HG03139 (cell line): Measurements from ENCODE around the gene GPR17.
A peak's percentile ranks its signal among the peaks of the same experiment; 100 is the strongest.

Source experiments
- ATAC-seq: cut with Tn5 transposase; IDR thresholded peaks from one replicate; pipeline ENCODE4 v1.9.1; 2021; ENCODE audit not compliant: unreplicated experiment

Gene GPR17

DNA sequence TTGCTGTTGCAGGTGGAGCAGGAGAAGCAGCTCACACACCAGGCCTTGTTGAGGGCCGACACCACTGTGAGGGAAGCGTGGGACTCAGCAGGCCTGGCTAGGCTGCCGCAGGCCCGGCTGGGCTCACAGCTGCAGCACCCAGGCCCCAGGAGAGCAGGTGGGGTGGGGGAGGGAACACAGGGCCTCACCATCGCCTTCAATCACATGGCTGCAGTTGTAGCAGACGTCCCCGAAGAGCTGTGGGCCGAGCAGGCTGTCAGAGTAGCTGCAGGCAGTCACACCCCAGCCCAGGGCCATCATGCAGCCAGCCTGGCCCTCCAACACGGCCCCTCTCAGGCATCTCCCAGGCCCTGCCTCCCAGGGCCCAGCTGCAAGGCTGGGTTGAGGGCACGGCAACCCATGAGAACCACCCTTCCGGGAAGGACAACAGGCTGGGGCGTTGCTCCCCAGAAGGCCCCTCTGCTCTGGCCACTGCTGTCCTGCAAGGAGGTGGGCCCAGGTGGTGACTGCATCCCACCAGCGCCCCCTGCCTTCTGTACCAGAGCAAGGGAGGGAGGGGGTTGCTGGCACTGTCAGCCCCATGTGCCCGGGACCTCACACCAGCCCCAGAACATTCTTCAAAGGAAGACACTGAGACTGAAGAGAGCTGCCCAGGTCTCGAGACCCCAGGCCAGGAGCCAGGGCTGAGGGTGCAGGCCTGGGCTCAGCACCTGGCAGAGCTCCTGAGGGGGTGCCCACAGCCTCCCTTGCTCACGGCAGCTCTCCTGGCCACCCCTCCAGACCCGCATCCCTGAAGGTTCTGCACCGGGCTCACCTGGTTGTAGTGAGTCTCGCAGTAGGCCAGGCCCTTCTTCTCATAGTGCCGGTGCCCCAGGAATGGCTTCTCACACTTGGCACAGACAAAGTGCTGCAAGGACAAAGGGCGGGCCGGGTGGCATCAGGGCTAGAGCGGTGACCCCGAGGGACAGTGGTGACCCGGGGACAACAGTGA is 5.6 kb upstream of the GPR17 start:
- ATAC-seq, result peak; percentile 46

DNA sequence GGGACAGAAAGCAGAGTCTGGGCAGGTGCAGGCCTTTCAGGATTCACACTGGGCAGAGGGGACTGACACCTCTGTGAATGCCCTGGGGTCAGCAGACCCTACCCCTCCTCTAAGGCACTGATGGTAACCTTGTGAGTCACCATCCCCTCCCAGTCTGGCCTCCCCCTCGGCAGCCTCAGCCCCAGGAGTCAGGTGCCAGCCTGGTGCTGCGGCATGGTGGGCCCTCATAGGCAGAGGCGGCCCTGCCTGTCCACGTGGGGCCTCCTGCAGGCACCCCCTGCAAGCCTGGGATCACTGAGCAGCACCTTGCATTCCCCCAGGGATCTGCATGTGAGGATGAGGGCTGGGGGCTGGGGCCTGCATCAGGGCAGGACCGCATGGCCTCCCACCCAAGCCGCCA is 4.8 kb upstream of the GPR17 start:
- no peak for ATAC-seq

DNA sequence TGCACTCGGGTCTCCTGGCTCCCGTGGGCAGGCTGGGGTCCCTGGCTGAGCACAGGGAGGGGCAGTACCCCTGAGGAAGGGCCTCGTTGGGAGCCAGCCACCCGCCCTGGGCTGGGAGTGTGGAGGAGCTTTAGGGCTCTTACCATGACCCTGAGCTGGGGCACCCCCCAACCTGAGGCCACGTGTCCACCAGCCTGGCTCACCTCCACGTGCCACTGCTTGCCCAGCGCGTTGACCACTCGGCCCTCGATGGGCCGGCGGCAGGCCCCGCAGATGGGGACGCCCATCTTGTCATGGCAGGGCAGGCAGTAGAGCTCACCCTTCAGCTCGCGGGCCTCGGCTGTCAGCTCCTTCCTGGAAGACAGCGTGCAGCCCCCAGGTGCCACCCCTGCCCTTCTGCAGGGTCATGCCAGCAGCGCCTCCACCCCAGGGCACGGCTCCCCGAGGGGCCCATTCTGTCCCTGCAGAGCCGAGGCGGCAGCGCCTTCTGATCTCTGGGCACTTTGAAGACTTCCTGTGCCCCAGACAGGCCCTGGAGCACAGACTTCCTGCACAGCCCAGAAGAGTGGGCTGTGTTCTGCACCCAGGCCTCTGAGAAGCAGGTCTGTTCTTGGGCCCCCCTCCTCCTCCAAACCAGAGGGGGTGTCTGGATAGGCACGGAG is 4.0 kb upstream of the GPR17 start:
- ATAC-seq, result no peak

DNA sequence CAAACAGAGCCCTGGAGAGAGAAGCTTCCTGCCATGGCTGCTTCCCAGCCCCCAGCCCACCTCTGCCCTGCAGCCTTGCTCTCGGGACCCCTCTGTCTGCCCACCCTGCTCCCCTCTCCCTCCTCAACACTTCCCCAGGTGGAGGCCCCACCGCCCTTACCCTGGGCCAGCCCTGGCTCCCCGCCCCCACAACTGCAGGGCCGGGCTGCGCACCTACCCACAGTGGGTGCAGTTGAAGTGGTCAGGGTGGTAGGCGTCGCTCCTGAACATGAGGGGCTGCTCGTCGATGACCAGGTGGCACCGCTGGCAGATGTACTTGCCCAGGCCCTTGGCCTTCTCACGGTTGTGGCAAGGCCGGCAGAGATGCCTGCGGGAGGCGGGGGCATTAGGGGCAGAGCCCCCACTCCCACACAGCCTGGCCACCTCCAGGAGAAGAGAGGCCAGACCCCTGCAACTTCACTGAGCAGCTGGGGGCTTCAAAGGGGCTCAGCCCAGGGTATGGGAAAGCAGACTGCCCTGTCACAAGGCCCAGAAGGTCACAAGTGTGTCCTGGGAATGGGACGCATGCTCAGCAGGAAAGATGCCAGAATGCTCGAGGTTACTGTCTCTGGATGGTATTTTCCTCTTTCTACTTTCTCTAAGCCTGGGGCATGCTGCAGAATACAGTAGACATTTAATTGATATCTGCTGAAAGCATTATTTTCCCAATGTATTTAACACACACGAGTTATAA is 3.1 kb upstream of the GPR17 start:
- no peak for ATAC-seq

DNA sequence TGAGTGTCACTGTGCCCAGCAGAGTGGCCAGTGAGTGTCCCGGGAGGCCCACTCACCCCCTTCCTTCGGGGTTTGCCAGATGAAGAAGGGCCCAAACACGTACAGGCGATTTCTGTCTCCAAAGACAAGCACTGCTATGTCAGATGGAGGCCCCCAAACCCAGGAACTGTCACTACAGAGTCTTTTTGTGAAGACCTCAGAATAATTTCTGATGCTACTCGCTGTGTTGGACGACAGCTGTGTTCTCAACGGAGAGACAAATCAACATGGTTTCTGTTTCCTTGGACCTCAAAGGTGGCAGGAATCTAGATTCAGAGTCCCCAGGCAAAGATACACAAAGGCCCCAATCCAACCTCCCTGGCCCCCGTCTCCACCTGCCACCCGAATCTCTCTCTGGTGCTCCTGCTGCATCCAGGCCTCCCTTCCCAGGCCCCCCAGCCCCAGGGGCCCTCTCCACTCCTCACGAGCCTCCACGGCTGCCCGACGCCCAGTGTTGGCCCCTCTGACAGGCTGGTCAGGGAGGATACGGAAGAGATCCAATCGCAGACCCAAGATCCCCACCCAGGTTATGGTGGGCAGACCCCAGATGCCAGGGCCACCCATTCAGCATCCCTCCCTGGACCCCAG is 2.4 kb upstream of the GPR17 start:
- no peak for ATAC-seq

DNA sequence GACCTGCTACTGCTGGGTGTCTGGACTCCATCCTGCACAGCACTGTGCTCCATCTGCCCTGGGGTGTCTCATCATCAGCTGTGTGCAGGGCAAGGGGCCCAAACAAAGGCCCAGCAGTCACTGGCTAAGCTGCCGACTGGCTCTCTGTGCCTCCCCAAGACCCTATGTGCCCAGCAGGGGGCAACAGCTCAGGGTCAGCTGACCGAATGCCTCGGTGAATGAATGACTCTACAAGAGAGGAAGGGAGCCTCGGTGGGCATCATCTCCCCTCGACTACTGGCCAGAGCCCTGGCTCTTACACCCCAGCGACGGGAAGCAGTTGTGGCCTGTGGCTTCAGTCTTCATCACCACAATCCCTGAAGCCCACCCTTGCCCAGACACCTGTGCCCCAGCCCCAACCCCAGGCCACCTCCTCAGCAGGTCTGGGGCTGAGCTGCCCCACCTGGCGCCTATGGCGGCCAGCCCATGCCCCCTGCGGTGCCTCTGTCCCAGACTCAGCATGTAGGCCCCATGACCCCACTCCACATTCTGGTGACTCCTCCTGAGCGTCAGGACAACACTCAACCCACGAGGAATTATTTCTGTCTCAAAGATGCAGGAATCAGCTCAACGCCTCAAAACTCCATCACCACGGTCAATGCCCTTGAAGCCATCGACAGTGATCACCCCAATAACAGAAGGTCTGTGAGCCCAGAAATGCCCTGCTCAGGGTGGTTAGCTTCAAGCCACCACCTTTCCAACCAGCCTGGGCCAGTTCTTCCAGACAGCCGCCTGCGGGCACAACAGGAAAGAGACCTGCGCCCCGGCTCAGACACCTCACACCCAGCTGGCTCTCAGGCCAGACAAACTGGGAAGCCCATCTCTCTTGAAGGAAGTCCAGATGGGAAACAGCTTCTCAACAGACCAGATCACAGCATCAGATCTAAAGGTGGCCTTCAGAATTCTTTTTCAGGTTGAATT is 1.6 kb upstream of the GPR17 start:
- no peak for ATAC-seq

DNA sequence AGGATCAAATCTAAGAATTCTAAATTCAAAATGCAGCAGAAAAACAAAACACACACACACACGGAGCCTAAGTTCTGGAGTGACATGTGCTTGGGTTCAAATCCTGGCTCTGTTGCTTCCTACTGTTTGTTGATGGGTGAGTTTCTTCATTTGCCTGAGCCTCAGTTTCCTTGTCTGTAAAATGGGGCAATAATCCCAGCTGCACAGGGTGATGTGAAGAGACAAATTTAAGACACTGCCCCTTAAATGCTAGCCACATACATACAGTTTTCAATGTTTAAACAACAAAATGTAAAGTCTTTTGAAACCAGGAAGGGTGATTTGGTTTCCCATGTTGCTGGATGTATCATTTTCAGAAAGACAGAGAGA is 943 bp upstream of the GPR17 start:
- no peak for ATAC-seq

DNA sequence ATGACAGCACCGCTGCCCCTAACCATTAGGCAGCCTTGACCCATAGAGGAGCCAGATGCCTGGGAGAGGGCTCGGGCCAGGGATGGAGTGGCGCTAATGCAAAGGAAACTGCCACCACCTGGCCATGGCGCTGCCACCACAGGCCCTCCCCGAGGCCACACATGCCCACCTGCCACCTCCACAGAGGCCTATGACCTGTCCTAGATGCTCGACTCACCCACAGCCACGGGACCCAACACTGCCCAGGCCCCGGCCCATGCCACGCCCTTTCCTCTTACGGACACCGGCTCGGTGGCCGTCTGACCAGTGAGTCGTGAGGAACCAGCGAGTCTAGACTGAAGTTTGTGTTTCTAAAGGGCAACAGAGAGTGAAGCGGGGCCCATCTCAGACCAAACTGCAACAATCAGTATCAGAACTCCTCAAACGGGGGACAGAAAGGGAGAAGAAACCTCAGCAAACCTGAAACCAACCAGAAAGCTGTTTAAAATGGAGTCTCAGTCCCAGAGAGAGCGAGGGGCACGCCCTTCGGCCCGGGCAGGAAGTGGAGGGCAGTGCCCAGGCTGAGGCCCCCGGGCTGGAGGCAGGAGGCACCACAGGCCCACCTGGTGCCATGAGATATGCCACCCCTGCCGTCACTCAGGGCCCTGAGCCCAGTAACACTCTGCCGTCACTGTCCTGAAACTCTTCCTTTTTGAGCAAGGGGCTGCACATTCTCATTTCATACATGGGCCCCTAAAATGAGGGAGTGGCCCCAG is 711 bp downstream of the GPR17 start:
- ATAC-seq, result no peak

DNA sequence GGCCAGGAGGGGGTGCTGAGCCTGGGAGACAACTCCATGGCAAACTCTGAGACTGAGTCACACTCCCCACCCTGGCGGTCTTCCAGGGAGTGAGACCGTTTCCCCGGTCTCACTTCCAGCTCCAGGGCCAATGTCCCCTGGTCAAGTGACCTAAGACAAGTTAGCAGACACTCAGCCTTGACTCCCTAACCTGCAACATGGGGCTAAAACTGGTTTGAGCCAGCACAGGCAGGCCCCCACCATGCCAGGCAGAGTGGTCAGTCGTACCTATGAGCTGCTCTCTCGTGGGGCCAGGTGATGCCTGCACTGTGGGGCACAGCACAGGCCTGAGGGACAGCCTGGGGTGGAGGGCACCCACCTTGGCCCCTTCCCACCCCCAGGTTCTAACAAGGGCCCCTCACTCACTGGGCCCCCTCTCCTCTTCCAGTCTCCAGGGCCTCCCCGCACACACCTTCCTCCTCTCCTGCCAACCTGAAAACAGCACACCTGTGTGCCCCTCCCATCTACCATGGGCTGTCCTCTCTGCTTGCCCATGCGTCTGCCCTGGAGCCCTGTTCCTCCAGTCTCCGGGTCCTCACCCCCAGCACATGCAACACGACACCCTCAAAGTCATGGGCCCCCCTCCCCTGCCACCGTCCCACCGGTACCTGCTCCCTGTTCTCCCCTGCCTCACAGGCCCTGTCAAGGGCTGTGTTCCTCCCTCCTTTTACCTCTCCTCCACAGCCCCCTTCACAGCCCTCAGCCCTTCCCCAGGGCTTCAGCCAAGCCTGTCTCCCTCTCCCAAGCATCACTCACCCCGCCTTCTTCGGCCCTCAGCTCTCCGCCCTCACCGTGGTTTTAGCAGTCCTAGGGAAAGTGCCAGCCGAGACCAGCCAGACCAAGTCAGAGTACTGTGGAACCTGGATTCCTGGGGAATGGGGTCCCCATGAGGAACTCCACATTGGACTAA is 1.6 kb downstream of the GPR17 start:
- ATAC-seq, result no peak

DNA sequence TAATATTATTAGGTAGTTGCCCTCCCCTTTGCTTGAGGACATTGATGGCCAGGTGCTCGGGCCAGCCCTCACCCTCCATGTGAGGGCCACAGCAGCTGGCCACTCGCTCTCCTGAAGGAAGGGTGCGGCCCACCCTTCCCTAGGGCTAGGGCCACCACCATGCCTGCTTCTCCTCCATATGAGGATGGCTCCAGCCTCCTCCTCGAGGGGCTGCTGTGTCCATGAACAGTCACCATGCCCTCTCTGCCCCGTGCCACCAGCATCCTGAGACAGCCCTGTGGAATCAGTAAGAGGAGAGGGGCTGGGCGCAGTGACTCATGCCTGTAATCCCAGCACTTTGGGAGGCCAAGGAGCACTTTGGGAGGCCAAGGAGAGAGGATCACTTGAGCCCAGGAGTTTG is 2.4 kb downstream of the GPR17 start:
- ATAC-seq, result no peak

DNA sequence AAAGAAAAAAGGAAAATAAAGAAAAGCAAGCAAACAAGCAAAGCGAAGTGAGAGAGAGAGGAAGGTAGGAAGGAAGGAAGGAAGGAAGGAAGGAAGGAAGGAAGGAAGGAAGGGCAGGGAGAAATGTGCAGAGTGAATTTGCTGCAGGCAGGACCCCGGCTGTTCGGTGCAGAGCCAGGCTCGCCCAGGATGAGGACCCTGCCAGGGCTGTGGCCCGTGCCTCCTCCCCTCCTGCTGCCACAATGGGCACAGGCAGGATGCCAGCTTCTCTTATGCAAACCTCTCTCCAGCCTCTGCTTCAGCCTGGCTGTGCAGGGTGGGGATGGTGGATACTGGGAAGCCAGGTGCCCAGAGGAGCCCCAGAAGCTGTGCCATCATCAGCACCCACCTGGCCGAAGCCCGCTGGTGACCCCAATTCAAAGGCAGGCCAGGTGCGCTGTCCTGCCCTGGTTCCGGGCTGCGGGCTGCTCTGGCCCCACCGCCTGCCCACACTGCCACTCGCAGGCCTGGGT is 3.2 kb downstream of the GPR17 start:
- ATAC-seq, result no peak

DNA sequence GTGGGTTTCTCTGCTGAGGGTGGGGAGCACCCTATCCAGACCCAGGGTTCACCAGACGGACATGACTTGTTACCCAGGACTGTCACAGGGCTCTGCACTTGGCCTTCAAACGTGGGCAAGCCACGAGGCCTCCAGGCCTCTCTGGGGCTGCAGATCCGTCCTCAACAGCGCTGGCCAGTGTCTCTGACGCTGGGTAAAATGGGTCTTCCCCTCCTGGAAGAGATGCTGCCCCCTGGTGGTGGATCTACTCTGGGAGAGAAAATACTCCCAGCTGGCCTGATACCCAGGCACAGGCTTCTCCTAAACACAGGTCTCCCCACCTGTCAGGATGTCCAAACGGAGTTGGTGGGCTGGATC is 3.7 kb downstream of the GPR17 start:
- peak; percentile 69 for ATAC-seq

DNA sequence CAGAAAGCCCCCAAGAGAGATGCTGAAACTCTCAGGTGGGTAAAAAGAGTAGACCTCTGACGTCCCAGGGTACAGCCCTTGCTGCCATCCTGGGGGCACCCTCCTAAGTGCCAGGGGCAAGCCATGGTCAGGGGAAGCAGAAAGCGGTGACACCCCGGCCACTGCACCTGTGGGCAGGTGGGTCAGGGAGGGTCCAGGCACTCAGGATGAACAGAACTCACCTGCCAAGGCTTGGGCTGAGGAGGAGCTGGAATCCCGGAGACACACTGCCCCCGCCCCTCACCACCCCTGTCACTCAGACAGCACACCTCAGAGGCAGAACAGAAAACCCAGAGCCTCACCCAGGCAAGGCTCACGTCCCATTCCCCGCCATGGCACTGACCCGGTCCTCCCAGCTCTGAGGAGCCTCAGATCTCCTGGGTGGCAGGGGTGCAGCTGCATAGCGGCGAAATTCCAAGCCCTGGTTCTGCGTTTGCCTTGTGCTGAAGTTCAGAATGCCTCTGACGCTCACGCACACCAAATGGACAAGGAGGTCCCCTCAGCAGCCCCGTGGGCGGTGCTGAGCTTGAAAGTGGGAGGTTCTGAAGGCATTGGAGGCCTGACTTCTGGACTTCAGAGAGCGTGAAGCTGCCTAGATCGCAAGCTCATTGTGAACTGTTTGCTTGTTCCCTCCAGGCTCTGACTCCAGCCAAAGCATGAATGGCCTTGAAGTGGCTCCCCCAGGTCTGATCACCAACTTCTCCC is 4.3 kb downstream of the GPR17 start:
- ATAC-seq, result no peak

DNA sequence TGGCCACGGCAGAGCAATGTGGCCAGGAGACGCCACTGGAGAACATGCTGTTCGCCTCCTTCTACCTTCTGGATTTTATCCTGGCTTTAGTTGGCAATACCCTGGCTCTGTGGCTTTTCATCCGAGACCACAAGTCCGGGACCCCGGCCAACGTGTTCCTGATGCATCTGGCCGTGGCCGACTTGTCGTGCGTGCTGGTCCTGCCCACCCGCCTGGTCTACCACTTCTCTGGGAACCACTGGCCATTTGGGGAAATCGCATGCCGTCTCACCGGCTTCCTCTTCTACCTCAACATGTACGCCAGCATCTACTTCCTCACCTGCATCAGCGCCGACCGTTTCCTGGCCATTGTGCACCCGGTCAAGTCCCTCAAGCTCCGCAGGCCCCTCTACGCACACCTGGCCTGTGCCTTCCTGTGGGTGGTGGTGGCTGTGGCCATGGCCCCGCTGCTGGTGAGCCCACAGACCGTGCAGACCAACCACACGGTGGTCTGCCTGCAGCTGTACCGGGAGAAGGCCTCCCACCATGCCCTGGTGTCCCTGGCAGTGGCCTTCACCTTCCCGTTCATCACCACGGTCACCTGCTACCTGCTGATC is 4.9 kb downstream of the GPR17 start:
- no peak for ATAC-seq

DNA sequence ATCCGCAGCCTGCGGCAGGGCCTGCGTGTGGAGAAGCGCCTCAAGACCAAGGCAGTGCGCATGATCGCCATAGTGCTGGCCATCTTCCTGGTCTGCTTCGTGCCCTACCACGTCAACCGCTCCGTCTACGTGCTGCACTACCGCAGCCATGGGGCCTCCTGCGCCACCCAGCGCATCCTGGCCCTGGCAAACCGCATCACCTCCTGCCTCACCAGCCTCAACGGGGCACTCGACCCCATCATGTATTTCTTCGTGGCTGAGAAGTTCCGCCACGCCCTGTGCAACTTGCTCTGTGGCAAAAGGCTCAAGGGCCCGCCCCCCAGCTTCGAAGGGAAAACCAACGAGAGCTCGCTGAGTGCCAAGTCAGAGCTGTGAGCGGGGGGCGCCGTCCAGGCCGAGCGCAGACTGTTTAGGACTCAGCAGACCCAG is 5.4 kb downstream of the GPR17 start:
- ATAC-seq, result no peak

DNA sequence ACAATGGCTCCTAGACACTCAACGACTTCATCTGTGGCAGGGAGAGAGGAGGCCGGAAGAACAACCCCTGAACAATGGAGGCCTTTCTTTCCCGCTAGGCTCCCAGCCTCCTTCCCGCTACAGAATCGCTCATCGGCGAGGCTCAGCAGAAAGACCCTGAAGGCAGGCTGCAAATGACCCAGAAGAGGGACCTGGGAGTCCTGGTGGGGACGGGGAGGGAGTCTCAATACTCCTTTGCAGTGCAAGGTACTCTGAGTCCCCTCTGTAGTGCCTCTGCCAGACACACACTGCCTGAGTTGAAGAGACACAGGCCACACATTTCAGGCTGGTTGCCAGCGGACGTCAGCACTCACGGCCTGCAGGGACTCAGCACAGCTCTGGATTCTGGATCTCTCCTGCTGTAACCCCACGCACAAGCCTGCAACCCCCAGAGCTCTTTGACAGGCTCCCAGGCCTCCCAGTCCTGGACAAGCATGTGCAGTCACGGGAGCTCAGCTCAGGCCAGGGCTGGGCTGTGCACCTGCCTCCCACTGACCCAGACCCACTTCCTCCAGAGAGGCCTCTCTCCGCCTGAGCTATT is 6.1 kb downstream of the GPR17 start:
- no peak for ATAC-seq
